ENCODE measurements around the gene ZC3H7B. TPM values are rescaled to one million over a fixed set of nuclear protein-coding genes. Genes with fewer than 3 reads are reported as not detected.
A peak's percentile ranks its signal among the peaks of the same experiment; 100 is the strongest.

The ZC3H7B gene
- total RNA-seq, 1 experiment from 2014 or later, result 42.0 TPM

- no TSS peak for BruUV-seq (replicated peaks)
- Histone ChIP-seq H3K4me3 (replicated peaks in 1 of 2; ENCODE audit: low read depth in 1 of 2, low read length in 2 of 2) (no peak overlapping the region), H3K27ac (ENCODE audit: low read depth, low read length) (no peak overlapping the region), H2AFZ (ENCODE audit: low read depth, low read length, poor library complexity, severe bottlenecking) (no peak overlapping the region), H3K4me2 (ENCODE audit: low read length) (peak overlapping the region; percentile 60), H3K36me3 (ENCODE audit: control insufficient read depth in 1 of 2, insufficient read depth in 2 of 2, low read length in 2 of 2) (no peaks in the 10 kb centered on the region), H4K20me1 (ENCODE audit: insufficient read depth) (no peaks in the 10 kb centered on the region), H3K4me1 (ENCODE audit: control insufficient read depth in 1 of 2, insufficient read depth in 2 of 2, low read length in 2 of 2) (peaks cover 11 to 19% of the 10 kb centered on the region in 2 experiments), H3K79me2 (ENCODE audit: insufficient read depth, low read length) (no peaks in the 10 kb centered on the region), H3K27me3 (ENCODE audit: insufficient read depth, low read length) (no peaks in the 10 kb centered on the region), H3K9me3 (ENCODE audit: control insufficient read depth in 1 of 2, insufficient read depth in 1 of 2, low read depth in 1 of 2, low read length in 2 of 2) (no peaks in the 10 kb centered on the region), H3K9me2 (ENCODE audit: insufficient read depth) (no peaks in the 10 kb centered on the region), H3K9ac (ENCODE audit: low read length) (no peak overlapping the region)
- CTCF ChIA-PET, result interaction anchor here (0.6 to 3.7 kb wide), 16 partner anchors 11 to 481 kb away, joined by 3 to 90 read pairs (median 6); partner anchors contain the start of genes ACO2, PHF5A, TEF and TOB2
- ATAC-seq, result peak; percentile 98
- DNase-seq (ENCODE audit: low read depth, low spot score), result peak; percentile 81
- intact Hi-C loops (cut with micrococcal nuclease), result loop anchor here (1.0 to 5.0 kb wide), 3 partner anchors 98 to 194 kb away; no protein-coding TSS in a partner anchor
- POLR2A ChIA-PET, result interaction anchor here (1.0 to 1.4 kb wide), 6 partner anchors 22 to 186 kb away, joined by 3 to 8 read pairs (median 4); partner anchors contain the start of genes PMM1, TEF and TOB2
- peak; percentile 91 to 96 (median 94) for TF ChIP-seq CTCF (IDR thresholded peaks at IDR 0.05 in 2 of 3, conservative IDR thresholded peaks at IDR 0.05 in 1 of 3; ENCODE audit: borderline replicate concordance in 1 of 3, insufficient read depth in 1 of 3, low read depth in 2 of 3, low read length in 2 of 3)
- TF ChIP-seq RAD21 (IDR thresholded peaks at IDR 0.05; ENCODE audit: low read depth), result peak; percentile 99
- TF ChIP-seq ELF1 (IDR thresholded peaks at IDR 0.05; ENCODE audit: borderline replicate concordance, low read depth), result no peak
- TF ChIP-seq YY1 (IDR thresholded peaks at IDR 0.05; ENCODE audit: extremely low read depth, insufficient replicate concordance, low read depth, low read length), result peak; percentile 9
- RAD21 ChIA-PET (ENCODE audit: low non-redundant PET in 1 of 2, low total read pairs in 2 of 2, uncharacterized antibody in 2 of 2, unreplicated experiment in 2 of 2), result interaction anchor here (0.6 to 3.5 kb wide), 10 partner anchors 12 to 123 kb away, joined by 3 to 18 read pairs (median 4); partner anchors contain the start of genes TEF (in 1 of the 2), TOB2 (in 1 of the 2) and ZC3H7B (in 1 of the 2)
These were observed 102.4 kb downstream of the ZC3H7B start for GRCh38 chr22:41403532-41404318.

GRCh38 chr22:41405588-41405987 is 104.3 kb downstream of the ZC3H7B start:
- ChIA-PET POLR2A (no interaction called here), CTCF (no interaction called here), RAD21 (ENCODE audit: low non-redundant PET in 1 of 2, low total read pairs in 2 of 2, uncharacterized antibody in 2 of 2, unreplicated experiment in 2 of 2) (no interaction called here)
- Histone ChIP-seq H3K9me2 (ENCODE audit: insufficient read depth) (no peaks in the 10 kb centered on the region), H3K4me1 (ENCODE audit: control insufficient read depth in 1 of 2, insufficient read depth in 2 of 2, low read length in 2 of 2) (peaks cover 11 to 22% of the 10 kb centered on the region in 2 experiments), H3K9me3 (ENCODE audit: control insufficient read depth in 1 of 2, insufficient read depth in 1 of 2, low read depth in 1 of 2, low read length in 2 of 2) (no peaks in the 10 kb centered on the region), H3K4me2 (ENCODE audit: low read length) (no peak overlapping the region), H3K79me2 (ENCODE audit: insufficient read depth, low read length) (no peaks in the 10 kb centered on the region), H3K4me3 (replicated peaks in 1 of 2; ENCODE audit: low read depth in 1 of 2, low read length in 2 of 2) (no peak overlapping the region), H2AFZ (ENCODE audit: low read depth, low read length, poor library complexity, severe bottlenecking) (no peak overlapping the region), H4K20me1 (ENCODE audit: insufficient read depth) (no peaks in the 10 kb centered on the region), H3K27ac (ENCODE audit: low read depth, low read length) (no peak overlapping the region), H3K36me3 (ENCODE audit: control insufficient read depth in 1 of 2, insufficient read depth in 2 of 2, low read length in 2 of 2) (no peaks in the 10 kb centered on the region), H3K27me3 (ENCODE audit: insufficient read depth, low read length) (no peaks in the 10 kb centered on the region), H3K9ac (ENCODE audit: low read length) (no peak overlapping the region)
- no TSS peak for BruUV-seq (replicated peaks)
- ATAC-seq, result no peak
- intact Hi-C loops (cut with micrococcal nuclease), result no loop called here
- no peak for DNase-seq (ENCODE audit: low read depth, low spot score)
- TF ChIP-seq REST (IDR thresholded peaks at IDR 0.05; ENCODE audit: low read depth) (no peak), EZH2phosphoT487 (IDR thresholded peaks at IDR 0.05; ENCODE audit: borderline replicate concordance) (no peak), MAX (IDR thresholded peaks at IDR 0.05) (no peak)

All from HCT116 (cell line).